Endometrial microvascular endothelial cells (primary cell): ENCODE measurements around the gene TBC1D13. TPM values are rescaled to one million over a fixed set of nuclear protein-coding genes. Genes with fewer than 3 reads are reported as not detected.
"Not testable (repeated sequence)": the region's sequence is repeated elsewhere in the genome, so short reads cannot be mapped to it uniquely, and the experiment has no call there.

Experiments
- in situ Hi-C: cut with HindIII; loops from 2 replicates; pipeline ENCODE4 v1.10.0; 2017; ENCODE audit warnings: low sequenced_read_pairs, low pct_unique_long_range_greater_than_20kb; ENCODE audit errors: inconsistent ontology term
- total RNA-seq: library from RNA; depleted of rRNA; stranded (reverse); fragments of >200 nt; gene quantifications from one replicate; pipeline ENCODE4 v1.2.3, GENCODE V29; 2015; ENCODE audit errors: inconsistent ontology term

TBC1D13 gene, protein sequence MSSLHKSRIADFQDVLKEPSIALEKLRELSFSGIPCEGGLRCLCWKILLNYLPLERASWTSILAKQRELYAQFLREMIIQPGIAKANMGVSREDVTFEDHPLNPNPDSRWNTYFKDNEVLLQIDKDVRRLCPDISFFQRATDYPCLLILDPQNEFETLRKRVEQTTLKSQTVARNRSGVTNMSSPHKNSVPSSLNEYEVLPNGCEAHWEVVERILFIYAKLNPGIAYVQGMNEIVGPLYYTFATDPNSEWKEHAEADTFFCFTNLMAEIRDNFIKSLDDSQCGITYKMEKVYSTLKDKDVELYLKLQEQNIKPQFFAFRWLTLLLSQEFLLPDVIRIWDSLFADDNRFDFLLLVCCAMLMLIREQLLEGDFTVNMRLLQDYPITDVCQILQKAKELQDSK
- 19.1 TPM for total RNA-seq

DNA sequence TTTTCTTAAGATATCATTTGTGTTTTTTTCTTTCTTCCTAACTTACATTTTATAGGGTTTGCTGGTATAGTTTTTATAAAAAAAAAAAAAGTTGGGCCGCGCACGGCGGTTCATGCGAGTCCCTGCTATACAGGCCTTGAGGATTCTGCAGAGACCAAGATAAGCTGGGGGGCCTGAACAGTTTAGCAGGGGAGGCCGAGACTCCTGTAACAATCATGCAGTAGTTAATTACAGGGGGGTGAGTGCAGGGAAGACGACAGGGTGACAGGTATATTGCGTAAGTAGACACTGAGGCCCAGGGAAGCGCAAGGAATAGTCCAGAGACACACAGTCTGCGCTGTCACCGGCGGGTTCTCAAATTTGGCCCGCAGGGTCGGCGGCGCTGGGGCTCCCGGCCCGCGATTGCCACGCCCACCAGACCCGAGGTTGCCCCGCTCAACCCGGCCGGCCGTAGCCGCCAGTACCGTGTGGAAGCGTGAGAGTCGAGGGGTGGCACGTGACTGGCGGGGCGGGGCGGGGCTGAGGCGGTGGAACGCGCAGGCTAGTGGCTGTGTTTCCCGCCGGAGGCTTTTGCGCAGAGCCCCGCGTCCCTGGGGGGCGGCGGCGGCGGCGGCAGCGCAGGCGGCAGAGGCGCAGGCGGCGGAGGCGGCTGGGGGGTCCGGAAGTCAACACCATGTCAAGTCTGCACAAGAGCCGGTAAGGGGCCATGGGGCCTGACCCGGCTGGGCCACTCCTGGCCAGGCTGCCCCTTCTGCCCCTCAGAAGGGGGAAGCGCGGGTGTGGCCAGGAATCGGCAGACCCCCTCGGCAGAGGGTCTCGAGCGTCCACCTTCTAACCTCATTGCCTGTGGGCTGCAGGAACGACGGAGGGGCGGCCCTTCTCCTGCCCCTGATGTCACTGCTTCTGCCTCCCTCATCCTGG, at the start of gene TBC1D13:
TBC1D13 (plus strand) TSS at position 573 of the 921 bp plus-strand sequence; CDS start at position 674, 101 bp downstream.
- in situ Hi-C loops, result no loop called here

DNA sequence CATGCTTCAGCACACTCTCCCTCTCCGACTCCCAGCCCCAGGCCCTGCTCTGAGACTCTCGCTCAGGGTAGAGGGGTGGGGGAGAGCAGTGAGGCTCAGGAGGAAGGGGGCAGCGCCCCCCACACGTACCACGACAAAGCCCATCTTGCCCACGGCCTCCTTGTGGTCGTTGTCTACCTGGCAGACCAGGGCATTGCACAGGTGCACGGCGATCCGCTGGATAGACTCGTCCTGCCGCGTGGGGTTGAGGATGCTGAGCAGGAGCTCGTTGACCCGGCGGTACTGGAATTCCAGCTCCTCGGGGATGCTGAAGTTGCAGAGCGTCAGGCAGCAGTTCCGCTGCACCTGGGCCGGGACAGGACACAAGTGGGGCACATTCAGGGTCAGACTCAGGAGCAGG, 44.7 kb upstream of the TBC1D13 start:
- in situ Hi-C loops, result no loop called here

DNA sequence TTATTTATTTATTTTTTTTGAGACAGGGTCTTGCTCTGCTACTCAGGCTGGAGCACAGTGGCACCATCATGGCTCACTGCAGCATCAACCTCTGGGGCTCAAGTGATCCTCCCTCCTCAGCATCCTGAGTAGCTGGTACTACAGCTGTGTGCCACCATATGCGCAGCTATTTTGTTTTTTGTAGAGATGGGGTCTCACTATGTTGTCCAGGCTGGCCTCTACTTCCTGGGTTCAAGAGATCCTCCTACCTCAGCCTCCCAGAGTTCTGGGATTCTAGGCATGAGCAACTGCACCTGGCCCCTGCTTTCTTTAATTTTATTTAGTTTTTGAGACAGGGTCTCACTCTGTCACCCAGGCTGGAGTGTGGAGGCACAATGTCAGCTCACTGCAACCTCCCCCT, 43.6 kb upstream of the TBC1D13 start:
- in situ Hi-C loops, result no loop called here

DNA sequence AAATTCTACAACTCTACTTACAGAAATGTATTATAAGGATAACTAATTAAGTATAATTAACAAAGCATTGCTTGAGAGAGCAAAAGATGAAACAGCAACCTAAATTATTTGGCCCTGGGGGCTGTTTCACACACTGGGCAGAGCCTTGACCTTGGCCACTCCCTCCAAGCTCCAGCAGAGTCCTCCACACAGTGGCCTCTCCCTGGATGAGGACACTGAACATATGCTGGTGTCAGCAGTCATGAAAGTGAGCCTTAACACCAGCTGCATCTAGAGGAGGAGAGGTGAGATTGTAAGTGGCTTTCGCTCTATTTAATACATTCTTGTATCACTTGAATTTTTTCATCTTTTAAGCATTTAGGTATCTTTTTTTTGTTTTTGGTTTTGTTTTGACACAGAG, 39.8 kb upstream of the TBC1D13 start:
- in situ Hi-C loops, result no loop called here

DNA sequence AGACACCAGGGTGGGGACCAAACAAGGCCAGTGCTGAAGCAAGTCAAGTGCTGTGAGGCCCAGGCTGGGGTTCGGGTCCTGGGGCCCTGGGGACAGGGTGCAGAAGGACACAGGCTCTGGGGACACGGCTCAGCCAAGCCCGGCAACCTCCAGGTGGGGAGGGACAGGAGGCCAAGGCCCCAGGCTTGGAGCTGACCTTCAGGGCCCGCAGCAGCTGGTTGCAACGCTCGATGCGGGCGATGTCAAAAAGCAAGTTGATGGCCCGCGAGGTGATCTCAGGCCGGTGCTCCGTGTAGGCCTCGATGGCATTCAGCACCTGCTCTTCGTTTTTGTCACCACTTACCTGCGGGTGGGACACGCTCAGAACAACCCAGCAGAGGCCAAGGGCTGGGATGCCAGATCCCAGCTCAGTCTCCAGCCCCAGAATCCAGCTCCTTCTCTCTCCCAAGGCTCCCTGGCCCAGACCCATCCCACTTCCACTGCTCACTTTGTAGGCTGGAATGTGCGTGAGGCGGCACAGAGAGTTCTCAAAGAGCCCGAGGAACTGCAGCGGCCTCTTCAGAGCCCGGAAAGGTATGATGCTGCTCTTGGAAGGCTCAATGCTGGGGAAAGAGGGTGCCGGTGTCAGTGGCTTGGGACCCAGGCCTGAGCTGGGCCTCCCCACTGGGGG, 36.0 kb upstream of the TBC1D13 start:
- in situ Hi-C loops, result no loop called here

DNA sequence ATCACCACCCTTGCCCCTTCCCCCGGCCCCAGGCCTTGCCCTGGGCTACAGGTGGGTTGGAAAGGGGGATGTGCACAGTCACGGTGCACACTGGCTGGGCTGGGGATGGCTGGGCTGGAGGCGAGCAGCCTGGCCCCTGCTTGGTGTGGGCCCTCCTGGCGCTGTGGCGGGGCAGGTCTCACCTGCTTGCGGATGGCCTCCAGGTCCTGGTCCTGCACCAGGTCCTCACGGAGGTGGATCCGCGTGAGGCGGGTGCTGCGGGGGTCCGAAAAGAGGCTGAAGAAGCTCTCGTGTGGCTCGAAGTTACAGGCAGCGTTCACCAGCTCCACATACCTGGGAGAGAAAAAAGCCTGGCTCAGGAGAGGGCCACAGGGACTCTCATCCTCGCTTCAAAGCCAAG, 33.4 kb upstream of the TBC1D13 start:
- in situ Hi-C loops, result no loop called here

DNA sequence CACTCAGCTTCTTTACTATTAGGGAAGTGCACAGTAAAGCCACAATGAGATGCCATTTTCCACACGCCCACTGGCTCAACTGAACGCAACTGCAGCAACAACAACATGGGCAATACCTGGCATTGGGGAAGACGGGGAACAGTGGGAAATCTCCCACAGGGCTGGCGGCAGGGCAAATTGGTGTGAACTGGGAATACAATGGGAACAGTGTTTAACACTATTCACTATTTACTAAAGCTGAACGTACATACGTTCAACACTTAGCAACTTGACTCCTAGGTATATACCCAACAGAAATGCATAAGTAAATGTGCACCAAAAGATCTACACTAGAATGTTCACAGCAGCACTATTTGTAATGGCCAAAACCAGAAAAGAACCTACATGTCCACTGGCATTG, 29.5 kb upstream of the TBC1D13 start:
- in situ Hi-C loops, result no loop called here

DNA sequence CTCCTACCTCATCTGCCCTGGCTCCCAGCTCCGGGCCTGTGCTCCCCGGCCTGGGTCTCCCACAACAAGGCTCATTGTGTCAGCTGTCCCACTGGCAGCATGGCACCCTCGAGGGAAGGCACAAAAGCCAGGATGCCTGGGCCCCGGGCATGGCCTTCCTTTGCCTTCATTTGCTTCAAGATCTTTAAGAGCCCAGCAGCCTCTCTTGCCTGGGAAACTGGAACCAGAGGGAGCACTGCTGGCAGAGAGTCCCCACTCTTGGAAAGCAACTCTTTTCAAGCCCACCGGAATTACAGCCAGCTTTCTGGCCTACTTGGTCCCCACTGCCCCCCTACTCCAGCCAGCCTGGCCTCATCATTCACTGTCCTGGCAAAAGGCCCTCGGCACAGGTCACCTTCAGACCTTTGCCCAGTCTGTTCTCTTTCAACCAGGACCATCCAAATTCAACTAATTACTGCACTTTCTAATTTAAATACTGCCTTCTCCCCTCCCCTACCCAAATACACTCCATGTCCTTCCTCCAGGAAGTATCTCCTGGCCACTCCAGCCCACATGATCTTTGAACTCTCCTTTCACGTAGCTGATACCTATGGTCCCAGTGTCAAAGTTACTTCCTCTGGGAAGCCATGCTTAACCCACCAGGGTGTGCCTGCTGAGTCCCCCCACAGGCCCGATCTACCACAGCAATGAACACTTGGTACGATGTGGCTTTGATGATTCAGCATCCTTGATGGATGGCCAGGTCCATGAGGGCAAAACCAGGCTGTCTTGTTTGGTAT, 24.2 kb upstream of the TBC1D13 start:
- in situ Hi-C loops, result no loop called here

DNA sequence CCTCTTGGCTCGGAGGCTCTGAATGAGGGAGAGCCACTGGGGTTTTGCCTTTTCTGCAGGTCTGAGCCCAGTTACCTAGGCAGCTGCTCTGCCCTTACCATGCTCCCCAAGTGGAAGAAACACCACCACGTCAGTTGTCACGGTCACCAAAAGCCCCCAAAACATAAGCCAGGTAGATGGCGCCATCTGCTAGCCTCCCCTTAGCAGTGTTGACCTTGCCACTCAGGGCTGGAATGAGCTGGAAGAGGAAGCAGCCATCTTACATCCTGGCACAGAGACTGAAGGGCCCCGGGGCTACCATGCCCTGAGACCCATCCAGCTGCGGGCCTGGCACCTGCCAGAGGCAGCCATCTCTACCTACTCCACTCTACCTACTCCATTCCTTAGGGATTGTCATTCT, 22.7 kb upstream of the TBC1D13 start:
- in situ Hi-C loops, result no loop called here

DNA sequence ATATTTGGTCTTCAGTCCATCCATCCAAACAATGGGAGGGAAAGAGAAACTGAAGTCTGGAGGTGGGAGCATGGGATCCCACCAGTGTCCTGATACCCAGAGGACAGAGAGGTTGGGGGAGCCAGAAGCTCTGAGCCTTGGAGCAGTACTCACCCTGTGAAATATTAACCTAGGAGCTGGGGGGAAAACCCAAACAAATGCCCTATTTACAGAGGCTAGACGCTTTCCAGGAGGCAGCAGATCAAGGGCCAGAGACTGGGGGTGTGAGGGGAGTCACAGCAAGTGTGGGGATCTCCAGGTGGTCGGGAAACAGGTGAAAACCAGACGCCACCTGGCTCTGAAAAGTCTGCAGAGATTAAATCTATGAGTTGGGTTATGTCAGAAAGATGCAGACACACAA, 21.6 kb upstream of the TBC1D13 start:
- in situ Hi-C loops, result no loop called here

DNA sequence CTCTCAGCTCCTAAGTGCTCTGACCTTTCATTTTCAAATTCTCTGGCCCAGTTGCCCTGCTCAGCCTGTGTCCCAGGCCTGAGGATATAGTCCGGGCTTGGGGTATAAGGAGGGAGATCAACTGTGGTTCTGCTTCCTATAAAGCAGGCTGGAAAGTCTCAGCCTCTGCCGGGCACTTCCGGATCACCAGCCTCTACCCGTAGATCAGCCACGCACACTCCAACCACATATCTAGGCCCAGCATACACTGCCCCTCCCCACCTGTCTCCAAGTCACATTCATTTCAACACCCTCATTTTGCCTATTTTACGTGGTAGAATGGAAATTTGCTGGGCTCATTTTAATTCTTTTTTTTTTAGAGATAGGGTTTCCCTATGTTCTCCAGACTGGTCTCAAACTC, 18.4 kb upstream of the TBC1D13 start:
- in situ Hi-C loops, result no loop called here

DNA sequence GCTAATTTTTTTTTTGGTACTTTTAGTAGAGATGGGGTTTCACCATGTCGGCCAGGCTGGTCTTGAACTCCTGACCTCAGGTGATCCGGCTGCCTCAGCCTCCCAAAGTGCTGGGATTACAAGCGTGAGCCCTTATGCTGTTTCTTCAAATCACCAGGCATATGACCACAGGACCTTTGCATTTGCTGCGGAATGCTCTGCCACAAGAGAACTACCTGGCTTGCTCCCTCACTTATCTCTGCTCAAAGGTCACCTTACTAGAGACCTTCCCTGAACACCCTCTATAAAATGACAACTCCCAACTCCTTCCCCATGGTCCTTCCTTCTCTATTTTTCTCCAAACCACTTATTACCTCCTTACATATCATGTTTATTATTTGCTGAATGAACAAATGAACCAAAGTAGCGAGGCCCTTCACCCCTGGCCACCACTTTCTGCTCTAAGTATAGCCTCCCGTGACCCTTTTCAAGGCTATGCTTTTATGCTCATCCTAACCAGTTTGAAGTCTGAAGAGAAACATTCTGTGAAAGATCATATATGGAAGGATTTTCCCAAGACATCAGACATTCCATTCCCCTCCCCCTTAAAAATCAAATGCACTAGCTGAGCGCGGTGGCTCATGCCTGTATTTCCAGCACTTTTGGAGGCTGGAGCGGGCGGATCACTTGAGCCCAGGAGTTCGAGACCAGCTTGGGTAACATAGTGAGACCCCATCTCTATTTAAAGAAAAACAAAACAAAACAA, 16.6 kb upstream of the TBC1D13 start:
- in situ Hi-C loops, result no loop called here

DNA sequence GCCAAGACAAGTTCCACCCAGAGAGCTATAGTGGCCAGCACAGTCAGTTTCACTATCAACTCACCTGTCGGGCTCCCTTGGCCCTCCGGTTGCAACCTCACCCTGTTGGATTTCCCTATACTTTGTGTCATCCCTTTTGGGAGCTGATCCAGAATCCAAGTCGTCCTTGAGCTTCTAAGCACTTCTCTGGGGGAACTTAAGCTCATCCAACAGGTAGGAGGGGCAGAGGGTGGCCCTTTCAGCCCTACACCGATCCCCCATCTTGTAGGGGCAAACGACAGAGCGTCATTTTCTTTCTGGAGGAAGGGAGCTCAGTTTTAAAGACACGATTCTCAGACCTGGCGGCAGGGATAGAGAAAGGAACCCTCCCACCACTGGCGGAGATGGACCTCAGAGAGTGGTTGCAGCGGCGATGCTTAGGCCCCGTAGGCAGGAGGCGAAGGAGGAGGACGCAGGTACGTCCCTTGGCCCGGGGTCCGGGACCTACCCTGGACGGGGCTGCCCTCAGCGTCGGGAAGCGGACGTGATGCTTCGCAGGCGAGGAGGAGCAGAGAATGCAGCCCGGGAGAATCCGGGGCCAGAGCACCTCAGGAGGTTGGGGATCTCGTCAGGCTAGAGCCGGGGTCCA, 15.8 kb upstream of the TBC1D13 start:
- in situ Hi-C loops, result no loop called here

DNA sequence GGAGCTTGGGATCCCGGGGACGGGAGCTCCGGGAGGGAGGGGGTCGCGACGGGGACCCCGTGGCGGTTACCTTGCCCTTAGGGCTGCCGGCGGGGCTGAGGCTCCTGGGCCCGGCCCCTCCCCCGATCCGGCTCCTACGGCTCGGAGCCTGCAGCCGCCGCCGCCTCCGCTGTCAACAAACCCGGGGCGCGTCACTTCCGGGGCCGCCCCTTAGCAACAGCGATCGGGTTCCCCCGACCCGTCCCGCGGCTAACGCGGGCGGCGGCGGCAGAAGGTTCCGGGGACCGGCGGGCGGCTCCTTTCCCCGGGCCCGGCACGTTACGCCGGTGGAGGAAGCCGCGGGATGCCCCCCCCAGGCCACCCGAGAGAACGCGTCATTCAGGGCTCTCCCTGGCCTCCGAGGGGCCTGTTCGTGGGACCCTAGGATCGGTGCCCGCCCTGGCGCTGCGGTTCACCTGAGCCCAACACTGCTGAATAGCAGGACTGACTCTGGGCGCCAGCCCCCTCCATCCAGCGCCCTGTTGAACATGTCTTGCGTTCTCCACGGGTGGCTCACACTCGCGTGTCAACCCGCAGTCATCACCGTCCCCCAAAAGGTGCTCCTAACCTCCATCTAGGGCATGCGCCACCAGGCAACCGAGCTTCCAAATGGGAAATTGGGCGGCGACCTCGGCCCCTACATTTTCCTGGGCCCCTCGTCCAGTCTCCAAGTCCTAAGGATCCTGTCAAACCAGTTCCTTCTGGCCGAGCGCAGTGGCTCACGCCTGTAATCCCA, 15.1 kb upstream of the TBC1D13 start, which contains the start of gene ZER1:
ZER1 (minus strand) TSS at position 183 of the 775 bp plus-strand sequence. CDS start 16,362 bp downstream, outside the sequence.
- in situ Hi-C loops, result no loop called here

DNA sequence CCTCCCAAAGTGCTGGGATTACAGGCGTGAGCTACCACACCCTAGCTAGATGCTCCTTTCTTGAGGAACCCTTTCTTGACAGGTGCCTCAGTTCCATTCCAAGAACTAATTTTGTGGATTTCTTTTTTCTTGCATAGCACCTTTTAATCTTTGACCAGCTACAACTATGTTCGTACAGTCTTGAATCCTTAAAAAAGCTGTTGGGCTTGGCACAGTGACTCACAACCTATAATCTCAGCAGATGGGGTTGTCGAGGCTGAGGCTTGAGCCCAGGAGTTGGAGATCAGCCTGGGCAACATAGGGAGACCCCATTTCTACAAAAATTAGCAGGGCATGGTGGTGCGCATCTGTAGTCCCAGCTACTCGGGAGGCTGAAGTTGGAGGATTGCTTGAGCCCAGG, 14.0 kb upstream of the TBC1D13 start:
- in situ Hi-C loops, result no loop called here

DNA sequence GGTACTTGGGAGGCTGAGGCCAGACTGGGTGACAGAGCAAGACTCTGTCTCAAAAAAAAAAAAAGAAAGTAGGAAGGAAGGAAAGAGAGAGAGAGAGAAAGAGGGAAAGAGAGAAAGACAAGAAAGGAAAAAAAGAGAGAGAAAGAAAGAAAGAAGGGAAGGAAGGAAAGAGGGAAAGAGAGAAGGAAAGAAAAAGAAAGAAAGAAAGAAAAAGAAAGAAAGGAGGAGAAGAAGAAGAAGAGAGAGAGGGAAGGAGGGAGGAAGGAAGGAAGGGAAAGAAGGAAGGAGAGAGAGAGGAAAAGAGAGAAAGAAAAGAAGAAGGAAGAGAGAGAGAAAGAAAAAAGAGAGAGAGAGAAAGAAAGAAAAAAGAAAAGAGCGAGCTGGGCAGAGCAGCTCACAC, 12.2 kb upstream of the TBC1D13 start:
- in situ Hi-C loops, result no loop called here

DNA sequence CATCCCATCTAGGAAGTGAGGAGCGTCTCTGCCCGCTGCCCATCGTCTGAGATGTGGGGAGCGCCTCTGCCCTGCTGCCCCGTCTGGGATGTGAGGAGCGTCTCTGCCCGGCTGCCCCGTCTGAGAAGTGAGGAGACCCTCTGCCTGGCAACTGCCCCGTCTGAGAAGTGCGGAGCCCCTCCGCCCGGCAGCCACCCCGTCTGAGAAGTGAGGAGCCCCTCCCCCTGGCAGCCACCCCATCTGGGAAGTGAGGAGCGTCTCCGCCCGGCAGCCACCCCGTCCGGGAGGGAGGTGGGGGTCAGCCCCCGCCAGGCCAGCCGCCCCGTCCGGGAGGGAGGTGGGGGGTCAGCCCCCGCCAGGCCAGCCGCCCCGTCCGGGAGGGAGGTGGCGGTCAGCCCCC, 7.0 kb upstream of the TBC1D13 start:
- in situ Hi-C loops, result not testable (repeated sequence)
